DMS53 treated with DMSO at 0.1 percent for 48 hours (cell line): Measurements from ENCODE around the gene SPINK7.

ENCODE experiments used
- DNase-seq: peaks from one replicate; lab custom pipeline; 2025; ENCODE audit not compliant: unreplicated experiment; lab: John Stamatoyannopoulos, UW

The SPINK7 gene

GRCh38 chr5:148343603-148344487, 31.6 kb downstream of the SPINK7 start:
- DNase-seq, result no peak

- no peak for DNase-seq
Measured at GRCh38 chr5:148347706-148348105, 35.5 kb downstream of the SPINK7 start.

- no peak for DNase-seq
Measured at GRCh38 chr5:148352696-148353095, 40.5 kb downstream of the SPINK7 start.

GRCh38 chr5:148353634-148354033, 41.4 kb downstream of the SPINK7 start:
- DNase-seq, result no peak

- no peak for DNase-seq
Measured at GRCh38 chr5:148364343-148364742, 52.1 kb downstream of the SPINK7 start.
